GM12892 (cell line): ENCODE measurements around the gene NCOA5.

ENCODE experiments used
- POLR2A ChIP-seq: IDR thresholded peaks from 2 replicates; pipeline ENCODE4 v1.6.1; 2011; ENCODE audit warnings: low read depth, low read length, control low read depth
- TAF1 ChIP-seq: IDR thresholded peaks from 2 replicates; pipeline ENCODE4 v1.6.1; 2011; ENCODE audit warnings: low read depth, mild to moderate bottlenecking, control low read depth, low read length, borderline replicate concordance

DNA sequence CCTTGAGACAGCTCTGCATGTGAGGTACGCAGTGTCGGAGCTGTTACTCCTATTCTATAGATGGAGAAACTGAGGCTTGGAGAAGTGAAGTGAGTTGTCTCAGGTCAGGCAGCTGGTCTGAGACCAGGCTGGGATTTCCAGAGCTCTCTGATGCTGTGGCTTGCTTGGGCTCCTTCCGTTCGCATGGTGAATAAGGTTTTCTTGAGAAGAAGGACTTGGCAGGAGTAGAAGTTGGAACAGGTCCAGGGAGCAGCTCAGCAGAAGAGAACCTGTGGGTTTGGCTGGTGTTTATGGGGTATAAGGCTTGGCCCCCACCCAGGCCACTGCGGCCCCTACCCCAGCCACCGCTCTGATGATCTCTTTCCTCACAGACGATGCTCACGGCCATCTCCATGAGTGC lies 53.4 kb downstream of the NCOA5 start:
- TF ChIP-seq POLR2A (no peak), TAF1 (no peak)
